Neural cell (in vitro differentiated cells): ENCODE data around the gene GLTPD2. TPM values are rescaled to one million over a fixed set of nuclear protein-coding genes. Genes with fewer than 3 reads are reported as not detected.

Experiments
- H2AFZ ChIP-seq: fragments of 200-600, 300-800 bp; sonication (generic), shearing (Covaris generic); 2 replicates; pipeline ENCODE4 v1.6.0; 2014; ENCODE audit warnings: low read depth, mild to moderate bottlenecking, antibody characterized with exemption, low read length, moderate library complexity
- H3F3A ChIP-seq: fragments of 200-600 bp; shearing (Covaris generic); 2 replicates; pipeline ENCODE4 v1.6.1; 2016; ENCODE audit warnings: mild to moderate bottlenecking, moderate library complexity, mixed read lengths, antibody characterized with exemption, low read length; ENCODE audit not compliant: insufficient read depth, poor library complexity, severe bottlenecking
- H3K27ac ChIP-seq: fragments of 200-600, 300-800 bp; sonication (generic), shearing (Covaris generic); 2 replicates; pipeline ENCODE4 v1.5.1; 2014; ENCODE audit warnings: mild to moderate bottlenecking, low read length, moderate library complexity
- H3K27me3 ChIP-seq: fragments of 300-800, 200-600 bp; sonication (generic), shearing (Covaris generic); 2 replicates; pipeline ENCODE4 v1.6.0; 2014; ENCODE audit warnings: mild to moderate bottlenecking, low read depth, low read length, moderate library complexity; ENCODE audit not compliant: insufficient read depth
- H3K36me3 ChIP-seq: fragments of 300-800, 200-600 bp; sonication (generic), shearing (Covaris generic); 2 replicates; pipeline ENCODE4 v1.5.1; 2014; ENCODE audit warnings: mild to moderate bottlenecking, antibody characterized with exemption, low read length, moderate library complexity; ENCODE audit not compliant: insufficient read depth
- H3K4me2 ChIP-seq: fragments of 300-800, 200-600 bp; sonication (generic), shearing (Covaris generic); 2 replicates; pipeline ENCODE4 v1.6.0; 2014; ENCODE audit warnings: mild to moderate bottlenecking, low read length
- H3K4me3 ChIP-seq: fragments of 300-800, 200-600 bp; sonication (generic), shearing (Covaris generic); 2 replicates; pipeline ENCODE4 v1.5.1; 2014; ENCODE audit warnings: mild to moderate bottlenecking, low read length, moderate library complexity
- H3K79me2 ChIP-seq: fragments of 200-600 bp; shearing (Covaris generic); replicated peaks from 2 replicates; pipeline ENCODE4 v1.6.0; 2014; ENCODE audit warnings: mild to moderate bottlenecking, low read length, moderate library complexity; ENCODE audit not compliant: insufficient read depth
- H3K9ac ChIP-seq: fragments of 300-800, 200-600 bp; sonication (generic), shearing (Covaris generic); 2 replicates; pipeline ENCODE4 v1.6.1; 2016; ENCODE audit warnings: mild to moderate bottlenecking, low read length, mixed read lengths
- H3K9me2 ChIP-seq: fragments of 200-600 bp; shearing (Covaris generic); 2 replicates; pipeline ENCODE4 v1.6.1; 2016; ENCODE audit warnings: mild to moderate bottlenecking, low read length, mixed read lengths; ENCODE audit not compliant: insufficient read depth
- H3K9me3 ChIP-seq: fragments of 200-600, 300-800 bp; sonication (generic), shearing (Covaris generic); 2 replicates; pipeline ENCODE4 v1.6.1; 2016; ENCODE audit warnings: mild to moderate bottlenecking, mixed run types, low read length, moderate library complexity, mixed read lengths
- H4K20me1 ChIP-seq: fragments of 200-600 bp; shearing (Covaris generic); 2 replicates; pipeline ENCODE4 v1.6.1; 2016; ENCODE audit warnings: mild to moderate bottlenecking, mixed run types; ENCODE audit not compliant: insufficient read depth
- CTCF ChIP-seq: fragments of 450-650 bp; IDR thresholded peaks from 2 replicates; pipeline ENCODE4 v1.5.1; 2014; ENCODE audit warnings: antibody characterized with exemption, mild to moderate bottlenecking, moderate library complexity; ENCODE audit not compliant: poor library complexity, severe bottlenecking
- EP300 ChIP-seq: fragments of 450-650 bp; conservative IDR thresholded peaks from 2 replicates; pipeline ENCODE4 v1.6.1; 2014; ENCODE audit warnings: antibody characterized with exemption, mild to moderate bottlenecking, moderate library complexity; ENCODE audit not compliant: poor library complexity, severe bottlenecking
- EZH2 ChIP-seq: fragments of 200-600, 300-800 bp; shearing (Covaris generic), sonication (generic); IDR thresholded peaks from 2 replicates; pipeline ENCODE4 v1.6.1; 2014; ENCODE audit warnings: antibody characterized with exemption, low read length, borderline replicate concordance, mild to moderate bottlenecking; ENCODE audit not compliant: insufficient read depth, poor library complexity, severe bottlenecking
- MXI1 ChIP-seq: fragments of 450-650 bp; conservative IDR thresholded peaks from 2 replicates; pipeline ENCODE4 v1.6.1; 2014; ENCODE audit warnings: antibody characterized with exemption, mild to moderate bottlenecking; ENCODE audit not compliant: poor library complexity, severe bottlenecking
- POLR2AphosphoS5 ChIP-seq: IDR thresholded peaks from 2 replicates; pipeline ENCODE4 v1.6.1; 2012
- RAD21 ChIP-seq: fragments of 450-650 bp; conservative IDR thresholded peaks from 2 replicates; pipeline ENCODE4 v1.6.1; 2014; ENCODE audit warnings: antibody characterized with exemption, mild to moderate bottlenecking, moderate library complexity
- REST ChIP-seq: IDR thresholded peaks from 2 replicates; pipeline ENCODE4 v1.6.1; 2012; ENCODE audit warnings: borderline replicate concordance
- SMC3 ChIP-seq: fragments of 450-650 bp; conservative IDR thresholded peaks from 2 replicates; pipeline ENCODE4 v1.6.1; 2014; ENCODE audit warnings: antibody characterized with exemption, mild to moderate bottlenecking, moderate library complexity; ENCODE audit not compliant: poor library complexity
- TAF1 ChIP-seq: IDR thresholded peaks from 2 replicates; pipeline ENCODE4 v1.6.1; 2012; ENCODE audit warnings: low read depth
- polyA plus RNA-seq: library from polyadenylated mRNA; depleted of rRNA; stranded (reverse); fragments of >200 nt; gene quantifications from 2 replicates; pipeline ENCODE4 v1.2.3, GENCODE V29; 2014

Gene GLTPD2
- polyA plus RNA-seq, 1 donor from 2014 or later, result not detected

GRCh38 chr17:4839221-4839620, 50.5 kb downstream of the GLTPD2 start:
- H3K4me3 ChIP-seq, result no peak overlapping the region
- no peak for TF ChIP-seq EP300
- TF ChIP-seq EZH2, result no peak
- no peak for TF ChIP-seq REST
- no peak for TF ChIP-seq MXI1
- no peak for TF ChIP-seq SMC3
- TF ChIP-seq RAD21, result no peak
- TF ChIP-seq POLR2AphosphoS5, result no peak
- no peak for TF ChIP-seq CTCF
- no peak for TF ChIP-seq TAF1
- no peaks in the 10 kb centered on the region for H3K9me2 ChIP-seq
- no peak overlapping the region for H3K27ac ChIP-seq
- H2AFZ ChIP-seq, result no peak overlapping the region
- H4K20me1 ChIP-seq, result no peaks in the 10 kb centered on the region
- no peaks in the 10 kb centered on the region for H3F3A ChIP-seq
- no peaks in the 10 kb centered on the region for H3K36me3 ChIP-seq
- no peaks in the 10 kb centered on the region for H3K27me3 ChIP-seq
- no peak overlapping the region for H3K4me2 ChIP-seq
- H3K9ac ChIP-seq, result no peak overlapping the region
- no peaks in the 10 kb centered on the region for H3K9me3 ChIP-seq
- H3K79me2 ChIP-seq, result peaks cover 49% of the 10 kb centered on the region

Other genes with a start within 250 kb of the GLTPD2 start
- 15.6 and 21.0 TPM in 2 replicates for gene MYBBP1A, start 233.6 kb upstream of the GLTPD2 start, polyA plus RNA-seq
- not detected in 2 replicates for gene GGT6, start 228.4 kb upstream of the GLTPD2 start, polyA plus RNA-seq
- 0.54 and 0.81 TPM in 2 replicates for gene SMTNL2, start 204.4 kb upstream of the GLTPD2 start, polyA plus RNA-seq
- 0.12 and 0.16 TPM in 2 replicates for gene ALOX15, start 147.3 kb upstream of the GLTPD2 start, polyA plus RNA-seq
- gene PELP1, start 84.8 kb upstream of the GLTPD2 start, polyA plus RNA-seq, result 15.9 and 24.7 TPM in 2 replicates
- gene ARRB2, start 78.3 kb upstream of the GLTPD2 start, polyA plus RNA-seq, result 28.3 and 34.1 TPM in 2 replicates
- 17.2 and 20.5 TPM in 2 replicates for gene MED11, start 57.5 kb upstream of the GLTPD2 start, polyA plus RNA-seq
- gene ZMYND15, start 49.1 kb upstream of the GLTPD2 start, polyA plus RNA-seq, result not detected in 2 replicates
- not detected in 2 replicates for gene CXCL16, start 49.0 kb upstream of the GLTPD2 start, polyA plus RNA-seq
- not detected in 2 replicates for gene TM4SF5, start 17.1 kb upstream of the GLTPD2 start, polyA plus RNA-seq
- 1.6 TPM in 1 of 2 replicates, not detected in the other for gene VMO1, start 2.6 kb upstream of the GLTPD2 start, polyA plus RNA-seq
- gene PSMB6, start 7.2 kb downstream of the GLTPD2 start, polyA plus RNA-seq, result 175 and 194 TPM in 2 replicates
- 2.0 and 3.9 TPM in 2 replicates for gene PLD2, start 18.2 kb downstream of the GLTPD2 start, polyA plus RNA-seq
- 38.1 and 51.4 TPM in 2 replicates for gene MINK1, start 44.4 kb downstream of the GLTPD2 start, polyA plus RNA-seq
- gene C17orf107, start 110.6 kb downstream of the GLTPD2 start, polyA plus RNA-seq, result 0.45 and 2.1 TPM in 2 replicates
- 0.25 TPM in 1 of 2 replicates, not detected in the other for gene CHRNE, start 114.1 kb downstream of the GLTPD2 start, polyA plus RNA-seq
- not detected in 2 replicates for gene GP1BA, start 143.3 kb downstream of the GLTPD2 start, polyA plus RNA-seq
- gene SLC25A11, start 151.1 kb downstream of the GLTPD2 start, polyA plus RNA-seq, result 140 and 172 TPM in 2 replicates
- gene RNF167, start 151.3 kb downstream of the GLTPD2 start, polyA plus RNA-seq, result 52.5 and 64.1 TPM in 2 replicates
- 145 and 230 TPM in 2 replicates for gene PFN1, start 159.6 kb downstream of the GLTPD2 start, polyA plus RNA-seq
- 0.54 and 2.3 TPM in 2 replicates for gene ENO3, start 162.2 kb downstream of the GLTPD2 start, polyA plus RNA-seq
- 66.4 and 67.7 TPM in 2 replicates for gene SPAG7, start 178.9 kb downstream of the GLTPD2 start, polyA plus RNA-seq
- gene CAMTA2, start 198.7 kb downstream of the GLTPD2 start, polyA plus RNA-seq, result 3.7 and 7.3 TPM in 2 replicates
- 0.38 TPM in 1 of 2 replicates, not detected in the other for gene INCA1, start 208.6 kb downstream of the GLTPD2 start, polyA plus RNA-seq
- gene KIF1C, start 209.0 kb downstream of the GLTPD2 start, polyA plus RNA-seq, result 7.7 and 8.3 TPM in 2 replicates
- gene SLC52A1, start 246.5 kb downstream of the GLTPD2 start, polyA plus RNA-seq, result not detected in 2 replicates